ENCODE measurements around the gene KIAA0930. TPM values are rescaled to one million over a fixed set of nuclear protein-coding genes. Genes with fewer than 3 reads are reported as not detected.

The KIAA0930 gene
- total and polyA plus RNA-seq, 4 experiments from 2014 or later: 1.2 to 36.7 (median 14.8) TPM

Small RNAs within 50 kb of the gene (microRNA-seq; reads per million reads assigned to microRNA genes)
- gene MIR1249 (ENCODE audit: borderline microRNAs expressed, borderline number of aligned reads, borderline replicate concordance): 1.4 reads per million

Other genes with a start within 250 kb of the KIAA0930 start
- gene PHF21B, start 230.9 kb downstream of the KIAA0930 start, total RNA-seq: not detected
- not detected for gene PHF21B, start 230.9 kb downstream of the KIAA0930 start, polyA plus RNA-seq
- 100 to 1,000 TPM; 142 to 158 TPM for gene NUP50, start 77.0 kb downstream of the KIAA0930 start, total RNA-seq
- gene NUP50, start 77.0 kb downstream of the KIAA0930 start, polyA plus RNA-seq: 10 to 100 TPM; 40.1 to 63.3 TPM
- not detected for gene UPK3A, start 44.1 kb upstream of the KIAA0930 start, total RNA-seq
- gene UPK3A, start 44.1 kb upstream of the KIAA0930 start, polyA plus RNA-seq: not detected
- gene FAM118A, start 69.0 kb upstream of the KIAA0930 start, total RNA-seq: 100 to 1,000 TPM; 119 to 122 TPM
- gene FAM118A, start 69.0 kb upstream of the KIAA0930 start, polyA plus RNA-seq: 10 to 100 TPM; 34.5 to 51.0 TPM
- under 1 TPM in 1 of 2 experiments, not detected in 1; 0.08 TPM for gene SMC1B, start 172.7 kb upstream of the KIAA0930 start, total RNA-seq
- not detected for gene SMC1B, start 172.7 kb upstream of the KIAA0930 start, polyA plus RNA-seq
- gene RIBC2, start 172.8 kb upstream of the KIAA0930 start, total RNA-seq: not detected
- gene RIBC2, start 172.8 kb upstream of the KIAA0930 start, polyA plus RNA-seq: under 1 TPM in 1 of 2 donors, not detected in 1; 0.13 TPM

Measured in CD4-positive, alpha-beta memory T cell (primary cell).